GM19328 (cell line): ENCODE measurements around the gene ESPL1.

Experiments
- ATAC-seq: cut with Tn5 transposase; IDR thresholded peaks from one replicate; pipeline ENCODE4 v1.9.1; 2021; ENCODE audit warnings: mild to moderate bottlenecking, moderate library complexity; ENCODE audit not compliant: unreplicated experiment

The ESPL1 gene

DNA sequence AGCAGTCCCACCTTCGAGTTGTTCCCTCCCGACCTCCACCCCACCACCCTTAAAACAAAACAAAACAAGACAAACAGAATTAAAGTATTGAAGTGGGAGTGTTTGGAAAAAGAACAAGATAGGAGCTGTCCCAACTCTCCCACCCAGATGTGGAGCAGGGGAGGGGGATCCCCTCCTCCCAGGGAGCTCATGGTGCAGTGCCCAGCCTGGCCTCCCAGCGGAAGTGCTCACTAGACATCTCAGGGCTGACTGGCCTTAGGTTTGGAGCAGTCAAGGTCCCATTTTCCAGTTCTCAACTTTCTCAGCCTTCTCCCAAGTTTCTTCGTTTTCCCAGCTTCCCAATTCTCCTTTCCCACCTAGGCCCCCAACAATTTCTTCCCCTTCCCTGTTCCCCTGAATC is 65.2 kb downstream of the ESPL1 start:
- no peak for ATAC-seq

DNA sequence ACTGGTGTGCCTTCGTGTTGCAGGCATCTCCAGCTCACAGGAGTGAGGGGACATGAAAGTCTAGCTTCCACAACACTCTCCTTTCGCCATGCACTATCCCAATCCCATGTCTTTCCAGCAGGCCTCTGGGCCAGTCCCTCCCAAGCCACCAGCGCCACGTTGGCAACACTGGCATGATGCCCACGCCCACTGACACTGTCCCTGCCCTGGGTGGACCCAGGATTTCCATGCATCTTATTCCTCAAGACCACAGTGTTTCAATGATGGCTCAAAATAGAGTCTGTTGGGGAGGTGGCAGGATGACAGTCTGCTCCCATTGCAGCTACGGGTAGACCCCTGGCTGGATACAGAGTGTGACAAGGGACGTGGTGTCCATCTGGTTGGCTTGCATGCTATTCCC is 65.7 kb downstream of the ESPL1 start:
- no peak for ATAC-seq

DNA sequence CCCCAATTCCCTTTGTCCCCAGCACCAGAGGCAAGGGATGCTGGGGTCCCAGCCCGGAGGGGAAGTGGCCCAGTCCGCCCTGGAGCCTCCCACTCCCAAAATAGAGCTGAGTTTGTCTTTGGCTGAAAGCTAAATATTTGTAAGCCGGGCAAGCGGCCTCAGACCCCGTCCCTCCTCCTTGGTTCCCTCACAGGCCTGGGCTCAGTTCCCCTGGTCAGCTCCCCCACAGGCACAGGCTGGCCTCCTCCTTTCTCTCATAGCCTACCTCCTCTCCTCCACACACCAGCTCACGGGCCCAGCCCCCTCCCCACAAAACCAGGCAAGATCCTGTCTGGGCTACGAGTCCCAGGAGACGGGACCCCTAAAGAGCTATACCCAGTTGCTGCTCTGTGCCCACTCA is 66.7 kb downstream of the ESPL1 start:
- no peak for ATAC-seq

DNA sequence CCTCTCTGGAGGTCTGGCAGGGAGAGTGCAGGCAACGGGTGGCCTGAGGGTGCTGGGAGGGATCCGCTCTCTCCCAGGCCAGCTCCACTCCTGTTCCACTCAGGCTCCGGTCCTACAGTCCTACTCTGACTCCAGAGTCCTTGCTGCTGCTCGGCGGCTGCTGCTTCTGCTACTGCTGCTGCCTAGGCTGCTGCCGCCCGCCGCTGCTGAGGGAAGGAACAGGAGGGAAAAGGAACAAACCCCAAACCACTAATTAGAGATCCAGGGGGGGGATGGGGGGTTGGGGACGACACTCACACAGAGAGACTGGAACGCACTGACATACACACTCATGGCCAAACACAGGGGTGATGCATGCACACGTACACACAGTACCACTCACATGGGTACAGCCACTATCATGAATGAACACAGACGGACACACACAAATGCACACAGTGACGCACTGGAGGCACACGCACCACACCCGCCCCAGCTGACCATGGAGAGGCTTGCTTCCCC is 68.1 kb downstream of the ESPL1 start, which contains the start of gene SP7:
SP7 (minus strand) TSS at position 174 of the 501 bp plus-strand sequence. CDS start 708 bp downstream, outside the sequence.
- no peak for ATAC-seq

DNA sequence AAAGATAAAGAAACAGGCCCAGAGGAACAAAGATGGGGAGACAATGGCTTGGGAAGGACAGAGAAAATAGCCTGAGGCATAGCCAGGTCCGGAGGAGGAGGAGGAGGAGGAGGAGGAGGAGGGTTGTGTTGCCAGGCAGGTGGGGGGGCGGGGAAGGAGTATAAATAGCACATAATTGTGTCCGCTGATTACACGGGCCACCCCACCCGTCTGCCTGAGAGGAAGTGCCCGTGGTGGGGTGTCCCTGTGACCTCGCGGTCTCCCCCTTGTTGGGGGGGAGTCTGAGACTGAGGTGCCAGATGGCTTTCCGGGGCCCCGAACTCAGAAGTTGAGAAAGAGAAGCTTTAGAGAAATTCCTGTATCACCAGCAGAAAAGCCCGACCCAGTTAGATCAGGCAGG is 69.9 kb downstream of the ESPL1 start:
- no peak for ATAC-seq

DNA sequence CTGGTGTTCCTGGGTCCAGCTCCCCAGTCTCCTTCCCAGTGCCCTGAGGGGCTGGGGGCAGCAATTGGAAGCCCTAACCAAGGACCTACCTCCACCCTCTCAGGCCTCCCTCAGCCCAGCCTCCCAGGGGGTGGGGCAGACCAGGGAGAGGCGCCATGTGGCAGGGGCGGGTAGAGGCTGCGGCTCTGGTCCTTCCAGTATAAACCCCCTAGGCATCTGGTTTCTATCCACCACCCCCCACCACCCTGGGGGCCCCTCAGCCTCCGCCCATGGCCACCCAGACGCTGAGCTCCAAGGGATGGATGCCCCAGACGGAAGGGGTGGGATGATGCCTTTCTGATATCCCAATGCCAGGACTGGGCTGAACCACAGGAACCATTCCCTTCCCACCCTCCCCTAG is 70.8 kb downstream of the ESPL1 start:
- ATAC-seq: no peak

DNA sequence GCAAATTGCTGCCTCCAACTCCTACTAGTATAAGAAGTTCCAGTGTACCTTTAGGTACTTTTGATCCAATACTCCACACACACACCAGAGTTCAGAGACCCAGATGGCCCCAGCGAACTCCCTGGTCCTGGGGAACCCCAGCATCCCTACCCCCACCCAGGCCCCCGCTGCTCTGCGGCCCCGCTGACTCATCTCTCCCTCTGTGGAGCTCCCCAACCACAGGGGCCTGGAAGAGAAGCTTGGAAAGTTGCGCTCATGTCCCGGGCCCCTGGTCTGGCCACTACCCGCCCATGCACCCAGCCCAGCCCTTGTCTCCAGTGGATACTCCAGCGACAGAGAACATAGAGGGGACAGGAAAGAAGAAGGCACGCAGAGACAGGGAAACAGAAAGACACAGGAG is 72.3 kb downstream of the ESPL1 start:
- no peak for ATAC-seq
